ENCODE measurements around the gene SCYL1. TPM values are rescaled to one million over a fixed set of nuclear protein-coding genes. Genes with fewer than 3 reads are reported as not detected.

Gene SCYL1
- total RNA-seq, 2 experiments from 2014 or later = 59.1 to 62.1 TPM

DNA sequence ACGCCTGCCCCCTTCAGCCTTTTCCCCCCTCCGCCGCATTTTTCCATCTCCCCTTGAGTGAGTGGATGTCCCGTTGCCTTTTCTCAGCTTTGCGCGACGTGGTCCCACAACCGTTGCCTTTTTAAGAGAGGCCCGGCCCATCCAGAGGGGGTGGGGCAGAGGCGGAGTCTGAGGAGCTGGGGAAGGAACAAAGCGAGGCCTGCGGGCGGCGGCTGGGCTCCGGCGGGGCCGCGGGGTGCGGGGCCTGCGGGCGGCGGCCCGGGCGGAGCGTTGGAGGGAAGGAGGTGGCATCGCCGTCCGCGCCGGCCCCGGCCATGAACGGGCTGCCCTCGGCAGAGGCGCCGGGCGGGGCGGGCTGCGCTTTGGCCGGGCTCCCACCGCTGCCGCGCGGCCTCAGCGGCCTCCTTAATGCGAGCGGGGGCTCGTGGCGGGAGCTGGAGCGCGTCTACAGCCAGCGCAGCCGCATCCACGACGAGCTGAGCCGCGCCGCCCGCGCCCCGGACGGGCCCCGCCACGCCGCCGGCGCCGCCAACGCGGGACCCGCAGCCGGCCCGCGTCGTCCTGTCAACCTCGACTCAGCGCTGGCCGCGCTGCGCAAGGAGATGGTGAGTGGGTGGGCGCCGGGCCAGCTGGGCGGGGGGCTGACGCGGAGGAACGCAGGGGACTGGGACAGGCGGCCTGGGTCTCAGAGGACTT is 47.6 kb downstream of the SCYL1 start, which contains the start of gene FAM89B:
Gene FAM89B (plus strand): TSS at position 183 of the 696 bp plus-strand sequence. CDS start 132 bp downstream, at position 315.
- Mint-ChIP-seq H3K27me3 (no peaks in the 10 kb centered on the region), H3K4me1 (peaks cover 47% of the 10 kb centered on the region), H3K9me3 (no peaks in the 10 kb centered on the region), H3K4me3 (peak within 1 kb of the TSS; percentile 99), H3K36me3 (ENCODE audit: low read depth) (peaks cover 28% of the 10 kb centered on the region), H3K27ac (peak within 1 kb of the TSS; percentile 99)
- CTCF ChIA-PET = interaction anchor here (0.6 to 6.0 kb wide), 17 partner anchors 8 to 202 kb away, joined by 3 to 57 read pairs (median 5); partner anchors contain the start of genes LTBP3, MAP3K11 and PCNX3
- POLR2A ChIA-PET = interaction anchor here (0.6 to 1.0 kb wide), 3 partner anchors 16 to 793 kb away, joined by 3 read pairs; partner anchors contain the start of gene NEAT1
- DNase-seq = peak; percentile 94

DNA sequence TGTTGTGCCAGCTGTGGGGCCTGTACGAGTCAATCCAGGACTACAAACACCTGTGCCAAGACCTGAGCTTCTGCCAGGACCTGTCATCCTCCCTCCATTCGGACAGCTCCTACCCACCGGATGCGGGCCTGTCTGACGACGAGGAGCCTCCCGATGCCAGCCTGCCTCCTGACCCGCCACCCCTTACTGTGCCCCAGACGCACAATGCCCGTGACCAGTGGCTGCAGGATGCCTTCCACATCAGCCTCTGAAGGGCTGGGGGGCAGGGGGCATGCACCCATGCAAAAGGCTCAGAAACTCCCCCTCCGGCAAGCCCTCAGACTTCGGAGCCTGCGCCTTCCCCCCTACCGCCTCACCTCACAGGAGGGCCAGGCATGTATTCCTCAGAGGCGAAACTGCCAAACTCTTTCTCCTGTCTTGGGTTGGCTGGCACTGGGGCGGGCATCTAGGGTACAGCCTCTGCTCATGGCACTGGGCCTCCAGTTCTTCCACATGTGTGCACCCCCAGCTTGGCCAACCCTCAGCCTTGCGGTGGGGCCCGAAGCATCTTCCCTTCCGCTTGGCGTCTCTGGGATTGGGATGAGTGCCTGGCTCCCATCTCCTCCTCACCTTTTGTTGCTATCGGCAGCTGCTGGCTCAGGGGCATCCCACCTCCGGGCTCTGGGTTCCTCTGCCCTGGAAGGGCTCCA is 48.7 kb downstream of the SCYL1 start:
- peaks cover 51% of the 10 kb centered on the region for H3K4me1 Mint-ChIP-seq
- DNase-seq = no peak
- H3K27ac Mint-ChIP-seq = peak overlapping the region; percentile 86
- H3K4me3 Mint-ChIP-seq = peak overlapping the region; percentile 85
- POLR2A ChIA-PET = no interaction called here
- H3K36me3 Mint-ChIP-seq (ENCODE audit: low read depth) = peaks cover 29% of the 10 kb centered on the region
- CTCF ChIA-PET = interaction anchor here (0.6 to 6.0 kb wide), 15 partner anchors 9 to 203 kb away, joined by 3 to 57 read pairs (median 4); partner anchors contain the start of genes LTBP3, MAP3K11 and PCNX3
- no peaks in the 10 kb centered on the region for H3K9me3 Mint-ChIP-seq
- H3K27me3 Mint-ChIP-seq = no peaks in the 10 kb centered on the region

- H3K36me3 Mint-ChIP-seq (ENCODE audit: low read depth) = peaks cover 31% of the 10 kb centered on the region
- peak; percentile 87 for DNase-seq
- ChIA-PET CTCF (interaction anchor here (1.1 to 6.0 kb wide), 13 partner anchors 8 to 39 kb away, joined by 3 to 57 read pairs (median 6); no protein-coding TSS in a partner anchor), POLR2A (no interaction called here)
- peak overlapping the region; percentile 93 for H3K27ac Mint-ChIP-seq
- H3K27me3 Mint-ChIP-seq = no peaks in the 10 kb centered on the region
- H3K9me3 Mint-ChIP-seq = no peaks in the 10 kb centered on the region
- peak overlapping the region; percentile 85 for H3K4me3 Mint-ChIP-seq
- H3K4me1 Mint-ChIP-seq = peaks cover 50% of the 10 kb centered on the region
Measured at GRCh38 chr11:65574109-65574810, 49.4 kb downstream of the SCYL1 start.

DNA sequence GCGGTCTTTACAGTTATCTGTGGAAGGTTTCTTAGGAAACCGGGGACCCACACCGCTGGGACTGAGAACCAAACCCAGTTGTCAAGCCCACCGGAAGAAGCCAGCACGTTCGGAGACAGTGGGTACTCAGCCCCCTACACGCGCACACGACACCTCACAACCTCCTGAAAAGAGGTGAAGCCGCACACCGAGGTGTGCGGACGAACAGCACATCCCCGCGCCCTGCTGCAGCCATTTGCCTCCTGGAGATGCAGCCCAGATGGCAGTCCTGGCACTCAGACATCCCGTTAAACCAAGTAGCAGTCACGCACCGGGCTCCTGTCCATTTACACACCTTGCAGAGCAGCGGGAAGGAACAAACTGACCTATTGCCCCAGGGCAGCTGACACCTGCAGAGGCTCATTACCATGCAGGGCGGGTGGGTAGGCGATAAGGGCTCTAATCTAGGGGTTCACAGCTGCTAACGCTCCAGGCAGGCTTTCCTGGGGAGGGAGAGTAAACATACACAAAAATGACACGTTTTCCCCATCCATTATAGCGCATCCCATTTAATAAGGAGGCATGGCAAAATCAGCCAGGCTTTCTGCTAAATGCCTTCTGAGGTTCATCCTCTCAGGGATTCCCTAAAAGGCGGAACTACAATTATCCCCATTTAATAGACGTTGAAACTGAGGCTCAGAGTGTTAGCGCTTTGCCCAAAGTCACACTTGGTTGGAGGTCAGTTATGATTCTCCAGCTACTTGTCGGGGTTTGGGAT is 50.1 kb downstream of the SCYL1 start:
- H3K4me1 Mint-ChIP-seq = peaks cover 50% of the 10 kb centered on the region
- peak overlapping the region; percentile 85 for H3K4me3 Mint-ChIP-seq
- CTCF ChIA-PET = interaction anchor here (1.1 to 3.6 kb wide), 8 partner anchors 8 to 40 kb away, joined by 3 to 40 read pairs (median 7); partner anchors contain the start of genes MAP3K11 and PCNX3
- peak overlapping the region; percentile 93 for H3K27ac Mint-ChIP-seq
- POLR2A ChIA-PET = interaction anchor here (0.6 kb wide), 1 partner anchor 282 kb away, joined by 3 read pairs; no protein-coding TSS in a partner anchor
- peaks cover 38% of the 10 kb centered on the region for H3K36me3 Mint-ChIP-seq (ENCODE audit: low read depth)
- no peak for DNase-seq
- no peaks in the 10 kb centered on the region for H3K9me3 Mint-ChIP-seq
- H3K27me3 Mint-ChIP-seq = no peaks in the 10 kb centered on the region

GRCh38 chr11:65575568-65576231 is 50.8 kb downstream of the SCYL1 start, which contains the start of gene EHBP1L1:
EHBP1L1 (plus strand) TSS chr11:65576053; CDS start chr11:65576303, 250 bp downstream.
- ChIA-PET CTCF (interaction anchor here (1.1 to 3.6 kb wide), 9 partner anchors 9 to 39 kb away, joined by 3 to 40 read pairs (median 6); partner anchors contain the start of genes MAP3K11 and PCNX3), POLR2A (interaction anchor here (0.6 kb wide), 2 partner anchors 246 to 281 kb away, joined by 3 to 4 read pairs; no protein-coding TSS in a partner anchor)
- Mint-ChIP-seq H3K4me3 (peak within 1 kb of the TSS; percentile 85), H3K27me3 (no peaks in the 10 kb centered on the region), H3K9me3 (no peaks in the 10 kb centered on the region), H3K27ac (peak within 1 kb of the TSS; percentile 93), H3K4me1 (peaks cover 46% of the 10 kb centered on the region), H3K36me3 (ENCODE audit: low read depth) (peaks cover 39% of the 10 kb centered on the region)
- DNase-seq = peak; percentile 77

DNA sequence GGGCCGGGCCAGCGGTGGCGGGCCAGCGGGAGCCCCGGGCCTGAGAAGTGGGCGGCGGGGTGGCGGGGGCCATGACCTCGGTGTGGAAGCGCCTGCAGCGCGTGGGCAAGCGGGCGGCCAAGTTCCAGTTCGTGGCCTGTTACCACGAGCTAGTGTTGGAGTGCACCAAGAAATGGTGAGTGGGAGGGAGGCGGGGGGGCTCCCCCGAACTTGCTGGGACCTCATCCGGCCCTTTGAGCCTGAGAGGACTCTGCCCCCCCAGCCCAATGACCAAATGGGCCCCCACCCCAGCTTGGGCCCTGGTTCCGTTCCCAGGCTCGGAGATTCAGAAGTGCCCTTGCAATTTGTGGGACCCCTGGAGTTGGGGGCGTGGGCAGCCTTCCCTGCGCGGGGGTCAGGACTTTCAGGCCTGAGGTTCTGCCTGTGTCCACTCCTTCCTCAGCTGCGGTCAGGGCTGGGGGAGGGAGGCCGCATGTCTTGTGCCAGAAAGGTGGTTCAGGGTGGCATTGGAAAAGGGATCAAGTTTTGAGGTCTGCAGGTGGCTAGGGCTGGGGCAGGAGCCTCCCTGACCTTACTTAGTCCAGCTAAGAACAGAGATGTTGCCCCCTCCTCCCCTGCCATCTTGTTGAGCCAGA is 51.5 kb downstream of the SCYL1 start:
- Mint-ChIP-seq H3K27me3 (no peaks in the 10 kb centered on the region), H3K27ac (peak overlapping the region; percentile 83), H3K36me3 (ENCODE audit: low read depth) (peaks cover 41% of the 10 kb centered on the region), H3K9me3 (no peaks in the 10 kb centered on the region), H3K4me3 (peak overlapping the region; percentile 83), H3K4me1 (peaks cover 40% of the 10 kb centered on the region)
- DNase-seq = no peak
- CTCF ChIA-PET = interaction anchor here (0.6 to 3.6 kb wide), 9 partner anchors 10 to 217 kb away, joined by 3 to 40 read pairs (median 6); partner anchors contain the start of genes MAP3K11 and PCNX3
- POLR2A ChIA-PET = interaction anchor here (0.6 kb wide), 1 partner anchor 246 kb away, joined by 4 read pairs; no protein-coding TSS in a partner anchor

DNA sequence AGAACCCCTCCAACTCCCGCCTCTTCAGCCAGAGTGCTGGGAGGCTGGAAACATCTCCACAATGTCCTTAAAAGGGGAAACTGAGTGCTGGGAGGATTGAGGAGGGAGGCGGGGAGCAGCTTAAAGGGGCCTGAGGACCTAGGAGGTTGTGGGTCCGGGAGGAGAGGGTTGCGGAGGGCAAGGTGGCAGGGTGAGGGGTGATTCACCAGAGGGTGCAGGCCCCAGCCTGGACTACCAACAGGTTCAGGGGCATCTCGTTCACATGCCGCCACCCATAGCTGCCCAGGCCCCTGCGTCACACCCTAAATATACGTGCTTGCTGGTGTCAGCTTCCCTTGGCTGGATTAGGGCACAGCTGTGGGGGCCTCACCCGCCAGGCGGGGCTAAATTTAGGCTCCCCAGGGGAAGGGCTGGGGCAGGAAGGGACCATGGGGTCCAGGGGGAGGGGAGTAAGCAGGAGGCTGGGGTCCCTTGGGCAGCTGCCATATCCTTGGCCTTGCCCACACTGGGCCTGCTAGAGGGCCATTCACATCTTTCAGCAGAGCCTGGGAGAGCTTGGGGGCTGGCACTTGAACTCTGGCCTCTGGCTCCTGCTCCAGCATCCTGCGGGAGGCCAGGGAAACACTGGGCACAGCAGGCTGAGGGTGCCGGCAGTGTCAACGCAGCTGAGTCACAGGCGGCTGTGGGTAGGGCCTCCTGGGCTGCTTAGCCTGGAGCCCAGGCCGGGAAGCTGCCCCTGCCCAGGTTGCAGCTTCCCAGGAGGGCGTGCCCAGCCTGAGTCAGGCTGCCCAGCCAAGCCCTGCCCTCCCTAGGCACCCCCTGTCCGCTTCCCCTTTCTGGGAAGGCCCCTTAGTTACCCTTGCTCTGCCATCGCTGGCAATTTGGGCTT is 52.2 kb downstream of the SCYL1 start:
- H3K36me3 Mint-ChIP-seq (ENCODE audit: low read depth) = peaks cover 42% of the 10 kb centered on the region
- peaks cover 35% of the 10 kb centered on the region for H3K4me1 Mint-ChIP-seq
- POLR2A ChIA-PET = no interaction called here
- no peaks in the 10 kb centered on the region for H3K27me3 Mint-ChIP-seq
- peak overlapping the region; percentile 83 for H3K27ac Mint-ChIP-seq
- no peaks in the 10 kb centered on the region for H3K9me3 Mint-ChIP-seq
- DNase-seq = no peak
- CTCF ChIA-PET = interaction anchor here (0.6 to 3.6 kb wide), 8 partner anchors 11 to 218 kb away, joined by 3 to 40 read pairs (median 7); no protein-coding TSS in a partner anchor
- H3K4me3 Mint-ChIP-seq = peak overlapping the region; percentile 83

GRCh38 chr11:65577756-65578109 is 52.9 kb downstream of the SCYL1 start:
- no peaks in the 10 kb centered on the region for H3K27me3 Mint-ChIP-seq
- ChIA-PET POLR2A (no interaction called here), CTCF (interaction anchor here (1.8 to 3.6 kb wide), 3 partner anchors 10 to 37 kb away, joined by 4 to 40 read pairs (median 11); no protein-coding TSS in a partner anchor)
- peaks cover 42% of the 10 kb centered on the region for H3K36me3 Mint-ChIP-seq (ENCODE audit: low read depth)
- H3K27ac Mint-ChIP-seq = peak overlapping the region; percentile 33
- DNase-seq = no peak
- peaks cover 33% of the 10 kb centered on the region for H3K4me1 Mint-ChIP-seq
- H3K9me3 Mint-ChIP-seq = no peaks in the 10 kb centered on the region
- H3K4me3 Mint-ChIP-seq = peak overlapping the region; percentile 57

DNA sequence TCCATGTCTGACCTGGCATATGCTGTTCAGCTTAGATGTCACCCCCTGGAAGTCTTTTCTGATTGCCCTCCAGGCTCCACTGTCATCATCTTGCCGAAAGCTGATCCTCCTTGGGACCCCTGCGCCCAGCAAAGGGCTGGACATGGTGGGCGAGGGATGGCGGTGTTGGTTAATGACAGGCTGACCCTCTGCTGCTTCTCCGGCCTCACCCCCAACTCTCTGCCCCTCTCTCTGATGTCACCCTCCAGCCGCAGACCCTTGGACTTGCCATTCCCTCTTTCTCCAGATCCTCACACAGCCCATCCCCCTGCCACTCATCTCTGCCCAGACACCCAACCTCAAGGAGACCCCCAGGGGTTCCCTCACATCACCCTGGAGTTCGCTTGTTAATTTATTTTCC is 53.3 kb downstream of the SCYL1 start:
- Mint-ChIP-seq H3K9me3 (no peaks in the 10 kb centered on the region), H3K27ac (no peak overlapping the region), H3K36me3 (ENCODE audit: low read depth) (peaks cover 39% of the 10 kb centered on the region), H3K4me1 (peaks cover 33% of the 10 kb centered on the region), H3K27me3 (no peaks in the 10 kb centered on the region), H3K4me3 (peak overlapping the region; percentile 57)
- DNase-seq = no peak
- POLR2A ChIA-PET = no interaction called here
- CTCF ChIA-PET = interaction anchor here (2.5 to 3.6 kb wide), 2 partner anchors 10 to 37 kb away, joined by 11 to 40 read pairs; no protein-coding TSS in a partner anchor

DNA sequence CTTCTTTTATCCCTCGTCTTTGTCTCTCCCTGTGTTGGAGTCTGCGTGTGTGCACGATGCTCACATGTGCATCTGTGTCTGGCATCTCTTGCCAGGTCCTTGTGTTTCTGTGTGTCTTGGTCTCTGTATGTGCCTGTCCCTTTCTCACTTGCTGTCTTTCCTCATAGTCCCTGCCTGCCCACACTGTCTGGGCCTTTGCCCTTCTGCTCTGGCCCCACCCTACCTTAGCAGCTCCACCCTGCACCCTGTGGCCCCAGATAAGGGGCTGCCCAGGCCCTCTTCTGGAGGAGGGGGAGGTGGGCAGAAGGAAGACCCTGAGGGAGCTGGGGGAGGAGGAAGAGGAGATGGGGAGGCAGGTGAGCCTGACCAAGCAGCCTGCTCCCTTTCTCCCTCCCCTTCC is 53.8 kb downstream of the SCYL1 start:
- no peak for DNase-seq
- Mint-ChIP-seq H3K4me3 (peak overlapping the region; percentile 57), H3K9me3 (no peaks in the 10 kb centered on the region), H3K27me3 (no peaks in the 10 kb centered on the region), H3K27ac (no peak overlapping the region), H3K4me1 (peaks cover 33% of the 10 kb centered on the region), H3K36me3 (ENCODE audit: low read depth) (peaks cover 37% of the 10 kb centered on the region)
- ChIA-PET POLR2A (no interaction called here), CTCF (interaction anchor here (0.8 to 2.5 kb wide), 4 partner anchors 10 to 38 kb away, joined by 3 to 11 read pairs (median 4); no protein-coding TSS in a partner anchor)

Measured in activated CD4-positive, alpha-beta T cell treated with anti-CD3 and anti-CD28 coated beads, Interleukin-2, amount 10 ng/mL, durations not matched to agents 7 days and 5 days (primary cell).